NCI-H446 treated with DMSO at 0.1 percent for 48 hours (cell line): ENCODE data around the gene CLEC16A.

Experiments
- DNase-seq: peaks from one replicate; lab custom pipeline; 2025; lab: John Stamatoyannopoulos, UW

CLEC16A gene, protein sequence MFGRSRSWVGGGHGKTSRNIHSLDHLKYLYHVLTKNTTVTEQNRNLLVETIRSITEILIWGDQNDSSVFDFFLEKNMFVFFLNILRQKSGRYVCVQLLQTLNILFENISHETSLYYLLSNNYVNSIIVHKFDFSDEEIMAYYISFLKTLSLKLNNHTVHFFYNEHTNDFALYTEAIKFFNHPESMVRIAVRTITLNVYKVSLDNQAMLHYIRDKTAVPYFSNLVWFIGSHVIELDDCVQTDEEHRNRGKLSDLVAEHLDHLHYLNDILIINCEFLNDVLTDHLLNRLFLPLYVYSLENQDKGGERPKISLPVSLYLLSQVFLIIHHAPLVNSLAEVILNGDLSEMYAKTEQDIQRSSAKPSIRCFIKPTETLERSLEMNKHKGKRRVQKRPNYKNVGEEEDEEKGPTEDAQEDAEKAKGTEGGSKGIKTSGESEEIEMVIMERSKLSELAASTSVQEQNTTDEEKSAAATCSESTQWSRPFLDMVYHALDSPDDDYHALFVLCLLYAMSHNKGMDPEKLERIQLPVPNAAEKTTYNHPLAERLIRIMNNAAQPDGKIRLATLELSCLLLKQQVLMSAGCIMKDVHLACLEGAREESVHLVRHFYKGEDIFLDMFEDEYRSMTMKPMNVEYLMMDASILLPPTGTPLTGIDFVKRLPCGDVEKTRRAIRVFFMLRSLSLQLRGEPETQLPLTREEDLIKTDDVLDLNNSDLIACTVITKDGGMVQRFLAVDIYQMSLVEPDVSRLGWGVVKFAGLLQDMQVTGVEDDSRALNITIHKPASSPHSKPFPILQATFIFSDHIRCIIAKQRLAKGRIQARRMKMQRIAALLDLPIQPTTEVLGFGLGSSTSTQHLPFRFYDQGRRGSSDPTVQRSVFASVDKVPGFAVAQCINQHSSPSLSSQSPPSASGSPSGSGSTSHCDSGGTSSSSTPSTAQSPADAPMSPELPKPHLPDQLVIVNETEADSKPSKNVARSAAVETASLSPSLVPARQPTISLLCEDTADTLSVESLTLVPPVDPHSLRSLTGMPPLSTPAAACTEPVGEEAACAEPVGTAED

DNA sequence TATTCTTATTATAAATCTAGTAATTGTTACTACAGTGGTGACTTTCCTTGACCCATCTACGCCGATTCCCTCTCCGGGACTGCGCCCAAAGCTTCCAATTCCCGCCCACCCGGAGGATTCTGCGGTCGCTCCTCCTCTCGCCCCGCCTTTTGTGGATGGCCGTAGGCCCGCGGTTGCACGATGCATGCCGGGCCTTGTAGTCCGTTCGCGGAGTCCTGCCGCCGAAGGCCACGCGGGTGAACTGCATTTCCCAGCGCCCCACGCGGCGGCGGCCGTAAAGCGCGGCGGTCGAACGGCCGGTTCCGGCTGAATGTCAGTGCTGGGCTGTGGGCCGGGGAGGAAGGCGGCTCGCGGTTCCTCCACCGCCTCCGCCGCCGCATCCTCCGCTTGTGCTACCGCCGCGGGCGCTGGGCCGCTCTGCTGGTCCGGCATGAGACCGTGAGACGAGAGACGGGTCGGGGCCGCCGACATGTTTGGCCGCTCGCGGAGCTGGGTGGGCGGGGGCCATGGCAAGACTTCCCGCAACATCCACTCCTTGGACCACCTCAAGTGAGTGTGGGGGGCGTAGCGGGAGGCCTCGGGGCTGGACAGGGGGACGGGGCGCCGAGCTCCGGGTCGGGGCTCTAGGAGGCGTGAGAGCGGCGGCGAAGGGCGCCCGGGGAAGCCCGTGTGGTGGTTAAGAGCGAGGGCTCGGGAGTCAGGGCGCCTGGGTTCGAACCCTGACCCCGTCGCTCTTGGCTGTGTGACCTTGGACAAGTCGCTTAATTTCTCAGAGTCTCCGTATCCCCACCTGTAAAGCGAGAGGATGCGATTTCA is at the start of gene CLEC16A:
Gene CLEC16A, plus strand, starts transcription at position 316 of the 816 bp plus-strand sequence. Its CDS starts 154 bp downstream, at position 470.
- DNase-seq, result peak; percentile 82

DNA sequence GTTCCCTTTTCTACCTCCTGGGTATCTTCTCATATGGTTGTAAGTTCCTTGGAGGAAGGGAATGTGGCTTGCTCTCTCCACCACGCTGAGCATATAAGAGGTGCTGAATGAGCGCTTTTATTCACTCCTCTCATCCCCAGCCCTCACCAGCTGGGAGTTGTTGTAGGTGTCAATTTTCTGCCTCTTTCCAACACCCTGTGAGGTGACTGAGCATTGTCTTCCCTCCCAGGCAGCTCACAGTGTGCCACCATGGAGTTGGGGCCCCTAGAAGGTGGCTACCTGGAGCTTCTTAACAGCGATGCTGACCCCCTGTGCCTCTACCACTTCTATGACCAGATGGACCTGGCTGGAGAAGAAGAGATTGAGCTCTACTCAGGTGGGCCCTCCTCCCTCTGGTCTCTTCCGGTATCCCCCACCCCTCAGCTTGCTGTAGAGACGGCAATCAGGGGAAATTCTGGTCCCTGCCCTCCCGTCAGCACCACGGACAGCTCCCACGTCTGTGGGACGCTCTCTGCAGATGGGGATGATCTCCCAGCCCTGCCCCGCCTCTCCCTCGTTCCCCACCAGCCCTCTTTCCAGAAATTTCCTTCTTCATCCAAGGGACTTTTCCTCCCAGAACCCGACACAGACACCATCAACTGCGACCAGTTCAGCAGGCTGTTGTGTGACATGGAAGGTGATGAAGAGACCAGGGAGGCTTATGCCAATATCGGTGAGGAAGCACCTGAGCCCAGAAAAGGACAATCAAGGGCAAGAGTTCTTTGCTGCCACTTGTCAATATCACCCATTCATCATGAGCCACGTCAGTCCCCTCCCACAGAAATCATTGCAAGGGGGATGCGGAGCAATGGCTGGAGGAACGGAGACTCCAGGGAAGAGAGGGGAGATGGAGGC is 49.1 kb upstream of the CLEC16A start:
- no peak for DNase-seq

DNA sequence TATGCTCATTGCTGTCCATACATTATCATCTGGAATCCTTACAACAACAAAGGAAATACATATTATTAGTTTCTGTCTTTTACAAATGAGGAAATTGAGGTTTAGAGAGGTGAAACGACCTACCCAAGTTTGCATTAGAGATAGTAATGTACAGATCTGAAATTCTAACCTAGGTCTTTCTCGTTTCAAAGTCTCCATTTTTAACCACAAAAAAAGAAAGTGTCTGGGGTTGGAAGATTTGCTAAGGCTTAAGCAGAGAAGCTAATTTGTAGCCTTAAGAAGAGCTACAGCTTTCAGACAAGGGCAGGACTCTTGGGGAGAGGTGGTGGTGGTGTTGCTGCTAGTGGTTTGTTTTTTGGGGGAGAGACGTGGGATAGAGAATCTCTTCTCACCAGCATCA is 48.2 kb upstream of the CLEC16A start:
- no peak for DNase-seq

DNA sequence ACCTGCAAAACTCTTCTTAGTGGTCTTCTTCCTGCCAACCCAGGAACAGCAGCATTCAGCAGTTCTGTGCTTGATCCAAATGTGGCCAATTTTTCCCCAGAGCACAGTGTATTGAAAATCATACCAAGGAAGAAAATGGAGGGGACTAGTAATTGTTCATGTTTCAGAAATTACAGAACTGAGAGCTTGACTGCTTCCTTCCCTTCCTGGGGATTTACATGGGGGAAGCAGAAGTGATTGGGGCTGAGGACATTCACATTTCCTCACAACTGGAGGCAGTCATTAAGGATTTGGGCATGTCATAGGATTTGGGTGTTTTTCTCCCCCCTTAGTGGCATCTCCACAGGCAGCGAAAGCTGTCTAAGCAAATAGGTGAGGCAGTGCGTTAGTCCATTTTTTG is 47.6 kb upstream of the CLEC16A start:
- no peak for DNase-seq

DNA sequence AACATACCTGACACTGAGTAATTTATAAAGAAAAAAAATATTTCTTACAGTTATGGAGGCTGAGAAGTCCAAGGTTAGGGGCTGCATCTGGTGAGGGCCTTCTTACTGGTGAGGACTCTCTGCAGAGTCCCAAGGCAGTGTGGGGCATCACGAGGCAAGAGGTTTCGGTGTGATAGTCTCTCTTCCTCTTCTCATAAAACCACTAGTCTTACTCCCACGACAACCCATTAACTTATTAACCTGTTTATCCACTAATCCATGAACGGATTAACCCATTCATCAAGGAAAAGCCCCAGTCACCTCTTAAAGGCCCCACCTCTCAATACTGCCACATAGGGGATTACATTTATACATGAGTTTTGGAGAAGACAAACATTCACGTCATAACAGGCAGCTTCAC is 47.2 kb upstream of the CLEC16A start:
- no peak for DNase-seq

DNA sequence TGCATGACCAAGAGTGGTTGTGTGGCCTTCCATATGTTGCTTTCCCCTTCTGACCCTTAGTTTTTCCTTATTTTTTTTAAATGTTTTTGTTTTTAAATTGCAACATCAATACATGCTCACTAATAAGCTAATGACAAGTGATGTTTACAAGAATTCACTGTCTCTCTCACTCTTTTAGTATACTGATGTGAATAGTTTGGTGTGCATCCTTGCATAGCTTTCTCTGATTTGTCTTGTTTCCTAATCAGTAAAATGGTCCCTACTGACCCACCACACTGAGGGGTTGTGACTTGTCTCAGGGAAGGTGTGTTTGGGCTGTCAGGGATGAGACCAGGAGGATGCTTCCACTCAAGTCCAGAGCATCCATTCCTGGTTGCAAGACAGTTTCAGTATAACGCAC is 41.4 kb upstream of the CLEC16A start:
- no peak for DNase-seq

DNA sequence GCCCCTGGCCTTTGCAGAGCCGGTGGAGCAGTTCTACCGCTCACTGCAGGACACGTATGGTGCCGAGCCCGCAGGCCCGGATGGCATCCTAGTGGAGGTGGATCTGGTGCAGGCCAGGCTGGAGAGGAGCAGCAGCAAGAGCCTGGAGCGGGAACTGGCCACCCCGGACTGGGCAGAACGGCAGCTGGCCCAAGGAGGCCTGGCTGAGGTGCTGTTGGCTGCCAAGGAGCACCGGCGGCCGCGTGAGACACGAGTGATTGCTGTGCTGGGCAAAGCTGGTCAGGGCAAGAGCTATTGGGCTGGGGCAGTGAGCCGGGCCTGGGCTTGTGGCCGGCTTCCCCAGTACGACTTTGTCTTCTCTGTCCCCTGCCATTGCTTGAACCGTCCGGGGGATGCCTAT is 37.9 kb upstream of the CLEC16A start:
- DNase-seq, result no peak

DNA sequence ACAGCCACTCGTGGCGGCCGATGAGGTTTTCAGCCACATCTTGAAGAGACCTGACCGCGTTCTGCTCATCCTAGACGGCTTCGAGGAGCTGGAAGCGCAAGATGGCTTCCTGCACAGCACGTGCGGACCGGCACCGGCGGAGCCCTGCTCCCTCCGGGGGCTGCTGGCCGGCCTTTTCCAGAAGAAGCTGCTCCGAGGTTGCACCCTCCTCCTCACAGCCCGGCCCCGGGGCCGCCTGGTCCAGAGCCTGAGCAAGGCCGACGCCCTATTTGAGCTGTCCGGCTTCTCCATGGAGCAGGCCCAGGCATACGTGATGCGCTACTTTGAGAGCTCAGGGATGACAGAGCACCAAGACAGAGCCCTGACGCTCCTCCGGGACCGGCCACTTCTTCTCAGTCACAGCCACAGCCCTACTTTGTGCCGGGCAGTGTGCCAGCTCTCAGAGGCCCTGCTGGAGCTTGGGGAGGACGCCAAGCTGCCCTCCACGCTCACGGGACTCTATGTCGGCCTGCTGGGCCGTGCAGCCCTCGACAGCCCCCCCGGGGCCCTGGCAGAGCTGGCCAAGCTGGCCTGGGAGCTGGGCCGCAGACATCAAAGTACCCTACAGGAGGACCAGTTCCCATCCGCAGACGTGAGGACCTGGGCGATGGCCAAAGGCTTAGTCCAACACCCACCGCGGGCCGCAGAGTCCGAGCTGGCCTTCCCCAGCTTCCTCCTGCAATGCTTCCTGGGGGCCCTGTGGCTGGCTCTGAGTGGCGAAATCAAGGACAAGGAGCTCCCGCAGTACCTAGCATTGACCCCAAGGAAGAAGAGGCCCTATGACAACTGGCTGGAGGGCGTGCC is 37.2 kb upstream of the CLEC16A start:
- DNase-seq, result no peak

DNA sequence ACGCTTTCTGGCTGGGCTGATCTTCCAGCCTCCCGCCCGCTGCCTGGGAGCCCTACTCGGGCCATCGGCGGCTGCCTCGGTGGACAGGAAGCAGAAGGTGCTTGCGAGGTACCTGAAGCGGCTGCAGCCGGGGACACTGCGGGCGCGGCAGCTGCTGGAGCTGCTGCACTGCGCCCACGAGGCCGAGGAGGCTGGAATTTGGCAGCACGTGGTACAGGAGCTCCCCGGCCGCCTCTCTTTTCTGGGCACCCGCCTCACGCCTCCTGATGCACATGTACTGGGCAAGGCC is 36.7 kb upstream of the CLEC16A start:
- DNase-seq, result no peak

DNA sequence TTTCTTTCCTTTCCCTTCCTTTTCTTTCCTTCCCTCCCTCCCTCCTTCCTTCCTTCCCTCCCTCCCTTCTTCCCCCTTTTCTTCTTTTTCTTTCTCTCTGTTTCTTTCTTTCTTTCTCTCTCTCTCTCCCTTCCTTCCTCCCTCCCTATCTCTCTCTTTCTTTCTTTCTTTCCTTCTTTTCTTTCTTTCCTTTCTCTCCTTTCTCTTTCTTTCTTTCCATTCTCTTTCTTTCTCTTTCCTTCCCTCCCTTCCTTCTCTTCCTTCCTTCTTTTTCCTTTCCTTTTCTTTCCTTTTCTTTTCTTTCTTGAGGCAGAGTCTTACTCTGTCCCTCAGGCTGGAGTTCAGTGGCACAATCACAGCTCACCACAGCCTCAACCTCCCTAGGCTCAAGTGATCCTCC is 33.1 kb upstream of the CLEC16A start:
- no peak for DNase-seq

DNA sequence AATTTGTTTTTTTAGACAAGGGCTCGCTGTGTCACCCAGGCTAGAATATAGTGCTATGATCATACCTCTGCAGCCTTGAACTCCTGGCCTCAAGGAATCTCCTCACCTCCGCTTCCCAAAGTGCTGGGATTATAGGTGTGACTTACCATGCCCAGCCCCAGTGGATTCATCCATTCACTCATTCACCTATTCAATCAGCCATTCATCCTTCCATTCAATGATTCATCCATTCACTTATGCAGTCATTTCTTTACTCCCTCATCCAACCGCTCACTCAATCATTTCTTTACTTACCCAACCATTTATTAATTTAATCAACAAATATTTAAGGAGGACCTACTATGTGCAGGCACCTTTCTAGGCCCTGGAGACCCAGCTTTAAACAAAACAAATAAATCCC is 27.8 kb upstream of the CLEC16A start:
- no peak for DNase-seq

DNA sequence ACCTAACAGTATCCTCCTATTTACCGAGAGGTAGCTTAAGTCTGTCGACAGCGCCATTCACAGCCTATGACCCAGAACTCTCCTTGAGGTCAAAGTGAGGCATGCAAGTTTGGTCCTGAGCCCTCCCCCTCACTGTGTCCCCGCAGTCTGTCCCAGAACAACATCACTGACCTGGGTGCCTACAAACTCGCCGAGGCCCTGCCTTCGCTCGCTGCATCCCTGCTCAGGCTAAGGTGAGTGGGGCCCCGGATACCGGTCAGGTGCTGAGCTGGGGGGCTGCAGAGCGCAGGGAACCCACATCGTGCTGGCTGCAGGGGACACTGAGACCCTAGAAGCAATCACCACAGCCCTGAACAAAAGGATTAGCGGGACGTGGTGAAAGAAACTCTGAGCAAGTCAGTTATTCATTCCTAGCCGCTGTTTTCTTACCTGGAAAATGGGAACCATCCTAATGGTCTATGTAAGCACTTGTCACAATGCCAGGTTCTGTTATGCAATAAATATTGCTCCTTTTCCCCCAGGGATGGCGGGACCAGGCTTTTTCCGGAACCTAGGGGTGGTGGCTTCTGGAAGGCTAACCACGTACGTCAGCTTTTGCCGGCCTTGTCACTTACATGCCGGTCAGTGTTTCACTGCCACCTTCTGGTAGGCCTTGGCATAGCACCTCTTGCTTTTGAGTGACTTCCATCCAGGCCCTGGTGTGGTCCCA is 25.9 kb upstream of the CLEC16A start:
- peak; percentile 54 for DNase-seq

DNA sequence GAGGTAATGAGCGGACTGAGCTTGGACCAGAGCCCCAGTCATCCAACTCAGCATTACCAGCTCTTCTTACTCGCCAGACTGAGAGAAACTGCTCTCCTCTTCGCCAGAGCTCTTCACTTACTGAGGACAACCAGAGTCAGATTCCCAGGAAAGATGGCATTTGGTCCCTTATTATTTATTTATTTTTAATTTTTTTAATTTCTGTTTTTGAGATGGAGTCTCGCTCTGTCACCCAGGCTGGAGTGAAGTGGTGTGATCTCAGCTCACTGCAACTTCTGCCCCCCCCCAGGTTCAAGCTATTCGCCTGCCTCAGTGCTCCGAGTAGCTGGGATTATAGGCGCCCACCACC is 25.4 kb upstream of the CLEC16A start:
- DNase-seq, result no peak

DNA sequence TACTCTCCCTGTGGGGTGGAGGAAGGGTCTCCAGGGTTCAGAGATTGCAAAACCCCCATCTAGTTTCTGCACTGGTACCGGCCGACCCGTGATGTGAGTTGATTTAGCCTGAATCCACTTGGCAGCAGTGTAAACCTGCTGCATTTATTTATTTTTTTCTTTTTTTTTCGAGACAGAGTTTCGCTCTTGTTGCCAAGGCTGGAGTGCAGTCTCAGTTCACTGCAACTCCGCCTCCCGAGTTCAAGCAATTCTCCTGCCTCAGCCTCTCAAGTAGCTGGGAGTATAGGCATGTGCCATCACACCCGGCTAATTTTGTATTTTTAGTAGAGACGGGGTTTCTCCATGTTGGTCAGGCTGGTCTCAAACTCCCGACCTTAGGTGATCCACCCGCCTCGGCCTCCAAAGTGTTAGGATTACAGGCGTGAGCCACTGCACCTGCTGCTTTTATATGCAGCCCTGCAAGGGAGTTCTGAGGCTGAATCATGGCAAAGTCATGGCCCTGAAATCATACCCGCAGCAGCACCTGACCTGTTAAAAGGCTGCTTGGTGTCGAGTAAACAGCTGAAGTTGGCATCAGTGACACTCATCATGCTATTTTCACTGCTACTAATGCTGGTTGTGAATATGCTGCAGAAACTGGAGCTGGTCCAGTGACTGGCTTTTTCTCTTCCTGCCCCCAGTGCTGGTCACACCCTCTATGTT is 23.5 kb upstream of the CLEC16A start:
- DNase-seq, result no peak

DNA sequence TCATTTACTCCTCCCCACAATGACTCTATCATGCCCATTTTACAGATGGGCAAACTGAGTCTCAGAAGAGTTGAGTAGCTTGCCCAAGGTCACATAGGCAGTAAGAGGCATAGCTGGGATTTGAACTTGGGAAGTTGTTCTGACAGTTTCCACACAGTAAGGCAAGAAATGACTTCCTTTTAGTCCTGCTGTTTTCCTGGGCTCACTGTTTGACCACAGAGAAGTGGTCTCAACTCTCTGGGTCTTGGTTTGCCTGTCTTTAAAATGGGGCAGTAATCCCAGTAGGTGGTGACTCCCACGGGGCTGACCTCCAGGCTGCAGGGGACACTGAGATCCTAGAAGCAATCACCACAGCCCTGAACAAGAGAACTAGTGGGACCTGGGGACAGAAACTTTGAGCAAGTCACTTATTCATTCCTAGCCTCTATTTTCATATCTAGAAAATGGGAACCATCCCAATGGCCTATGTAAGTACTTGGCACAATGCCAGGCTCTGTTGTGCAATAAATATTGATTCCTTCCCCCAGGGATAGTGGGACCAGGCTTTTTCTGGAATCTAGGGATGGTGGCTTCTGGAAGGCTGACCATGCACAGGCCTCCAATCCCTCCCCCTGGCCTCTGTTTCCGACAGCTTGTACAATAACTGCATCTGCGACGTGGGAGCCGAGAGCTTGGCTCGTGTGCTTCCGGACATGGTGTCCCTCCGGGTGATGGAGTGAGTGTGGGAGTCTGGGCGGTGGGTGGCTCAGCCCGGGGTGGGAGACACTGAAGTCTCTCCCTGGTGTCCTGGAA is 22.6 kb upstream of the CLEC16A start:
- no peak for DNase-seq

DNA sequence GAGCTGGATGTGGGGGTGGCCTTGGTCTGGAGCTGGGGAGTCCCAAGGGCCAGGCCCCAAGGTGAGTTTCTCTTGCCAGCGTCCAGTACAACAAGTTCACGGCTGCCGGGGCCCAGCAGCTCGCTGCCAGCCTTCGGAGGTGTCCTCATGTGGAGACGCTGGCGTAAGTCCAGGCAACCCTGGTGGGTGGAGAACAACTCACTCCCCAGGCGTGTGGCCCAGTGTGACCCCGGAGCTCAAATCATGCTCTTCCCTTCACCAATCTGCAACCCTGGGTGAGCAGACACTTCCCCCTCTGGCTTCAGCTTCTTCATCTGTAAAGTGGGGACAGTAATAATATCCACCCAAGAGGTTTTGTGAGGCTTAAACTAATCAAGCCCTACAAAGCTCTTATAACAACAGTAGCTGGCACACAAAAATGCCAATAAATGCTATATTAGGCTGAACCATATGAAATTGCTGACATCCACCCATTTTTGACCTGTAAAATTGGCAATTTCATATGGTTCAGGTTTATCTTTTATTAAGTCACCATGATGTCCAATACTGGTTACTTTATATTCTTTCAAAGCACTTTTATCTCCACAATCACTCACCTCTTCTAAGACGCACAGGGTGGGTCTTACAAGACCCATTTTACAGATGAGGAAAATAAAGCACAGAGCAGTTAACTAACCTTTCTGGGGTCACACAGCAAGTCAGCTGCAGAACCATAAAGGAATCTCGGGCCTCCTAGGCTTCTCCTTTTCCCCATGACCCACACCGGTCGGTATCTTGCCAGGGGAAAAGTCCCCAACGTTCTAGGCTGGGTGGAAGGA is 21.8 kb upstream of the CLEC16A start:
- no peak for DNase-seq

DNA sequence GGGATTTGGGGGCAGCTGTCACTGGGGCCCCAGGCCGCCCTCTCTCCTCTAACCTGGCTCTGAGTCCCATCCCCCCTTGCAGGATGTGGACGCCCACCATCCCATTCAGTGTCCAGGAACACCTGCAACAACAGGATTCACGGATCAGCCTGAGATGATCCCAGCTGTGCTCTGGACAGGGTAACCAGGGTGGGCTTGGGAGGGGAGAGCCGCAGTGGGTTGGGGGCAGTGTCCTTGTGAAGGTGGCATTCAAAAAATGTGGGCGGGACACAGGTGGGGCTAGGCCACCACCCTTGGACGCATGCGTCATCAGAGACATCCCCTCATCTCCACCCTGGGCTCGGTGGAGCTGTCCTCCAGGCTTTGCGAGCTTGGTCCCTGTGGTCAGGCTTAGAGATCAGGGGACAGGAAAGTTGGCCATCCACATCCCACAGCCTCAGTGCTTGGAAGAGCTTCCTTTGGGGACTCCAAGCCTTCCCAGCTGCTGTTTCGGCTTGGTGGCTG is 21.2 kb upstream of the CLEC16A start:
- no peak for DNase-seq
